ENCODE data around the gene E2F4. TPM values are rescaled to one million over a fixed set of nuclear protein-coding genes. Genes with fewer than 3 reads are reported as not detected.

E2F4 gene
- total RNA-seq, 1 experiment from 2014 or later, result 114 TPM

DNA sequence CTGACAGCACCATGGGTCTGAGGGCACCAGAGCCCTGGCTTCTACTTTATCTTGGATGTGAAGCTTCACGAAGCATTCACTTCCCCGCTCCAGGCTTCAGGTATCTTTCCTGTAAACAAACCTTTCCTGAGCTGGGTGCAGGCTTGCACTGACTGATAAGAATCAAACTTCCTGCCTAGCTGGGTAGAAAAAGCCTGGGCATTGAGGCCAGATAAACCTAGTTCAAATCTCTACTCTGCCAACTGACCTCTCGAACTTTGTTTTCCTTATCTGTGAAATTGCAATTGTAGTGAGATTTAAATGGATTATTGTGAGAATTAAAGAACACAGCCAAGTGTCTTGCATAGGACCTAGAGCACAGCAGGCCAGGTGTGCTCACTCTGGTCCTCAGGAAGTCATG lies 32.0 kb downstream of the E2F4 start:
- no TSS peak for BruUV-seq (replicated peaks)
- no peak overlapping the region for H3K4me3 ChIP-seq (replicated peaks in 1 of 2; ENCODE audit: low read depth in 1 of 2, low read length in 2 of 2)
- intact Hi-C loops (cut with micrococcal nuclease), result no loop called here
- no peak overlapping the region for H3K4me2 ChIP-seq (ENCODE audit: low read length)
- peaks cover 0 to 11% of the 10 kb centered on the region in 2 experiments; a peak in 1 of 4 replicates for H3K36me3 ChIP-seq (ENCODE audit: control insufficient read depth in 1 of 2, insufficient read depth in 2 of 2, low read length in 2 of 2)
- TF ChIP-seq YY1 (IDR thresholded peaks at IDR 0.05; ENCODE audit: extremely low read depth, insufficient replicate concordance, low read depth, low read length), result no peak
- TF ChIP-seq EGR1 (IDR thresholded peaks at IDR 0.05; ENCODE audit: low read depth), result no peak
- TF ChIP-seq SRF (IDR thresholded peaks at IDR 0.05; ENCODE audit: low read depth), result no peak
- no peak for TF ChIP-seq RAD21 (IDR thresholded peaks at IDR 0.05; ENCODE audit: low read depth)
- TF ChIP-seq EZH2 (IDR thresholded peaks at IDR 0.05), result no peak
- no peak for TF ChIP-seq SIN3A (IDR thresholded peaks at IDR 0.05; ENCODE audit: low read depth)
- TF ChIP-seq TCF7L2 (IDR thresholded peaks at IDR 0.05; ENCODE audit: borderline replicate concordance, extremely low read depth, insufficient read depth, insufficient read length), result no peak
- no peak for TF ChIP-seq POLR2A (IDR thresholded peaks at IDR 0.05; ENCODE audit: borderline replicate concordance, extremely low read depth, insufficient read depth, insufficient read length)
- TF ChIP-seq CEBPB (IDR thresholded peaks at IDR 0.05; ENCODE audit: low read depth), result no peak
- no peak for TF ChIP-seq EZH2phosphoT487 (IDR thresholded peaks at IDR 0.05; ENCODE audit: borderline replicate concordance)
- TF ChIP-seq, protein P1, sequence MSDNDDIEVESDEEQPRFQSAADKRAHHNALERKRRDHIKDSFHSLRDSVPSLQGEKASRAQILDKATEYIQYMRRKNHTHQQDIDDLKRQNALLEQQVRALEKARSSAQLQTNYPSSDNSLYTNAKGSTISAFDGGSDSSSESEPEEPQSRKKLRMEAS (IDR thresholded peaks at IDR 0.05), result no peak
- TF ChIP-seq, protein P2, sequence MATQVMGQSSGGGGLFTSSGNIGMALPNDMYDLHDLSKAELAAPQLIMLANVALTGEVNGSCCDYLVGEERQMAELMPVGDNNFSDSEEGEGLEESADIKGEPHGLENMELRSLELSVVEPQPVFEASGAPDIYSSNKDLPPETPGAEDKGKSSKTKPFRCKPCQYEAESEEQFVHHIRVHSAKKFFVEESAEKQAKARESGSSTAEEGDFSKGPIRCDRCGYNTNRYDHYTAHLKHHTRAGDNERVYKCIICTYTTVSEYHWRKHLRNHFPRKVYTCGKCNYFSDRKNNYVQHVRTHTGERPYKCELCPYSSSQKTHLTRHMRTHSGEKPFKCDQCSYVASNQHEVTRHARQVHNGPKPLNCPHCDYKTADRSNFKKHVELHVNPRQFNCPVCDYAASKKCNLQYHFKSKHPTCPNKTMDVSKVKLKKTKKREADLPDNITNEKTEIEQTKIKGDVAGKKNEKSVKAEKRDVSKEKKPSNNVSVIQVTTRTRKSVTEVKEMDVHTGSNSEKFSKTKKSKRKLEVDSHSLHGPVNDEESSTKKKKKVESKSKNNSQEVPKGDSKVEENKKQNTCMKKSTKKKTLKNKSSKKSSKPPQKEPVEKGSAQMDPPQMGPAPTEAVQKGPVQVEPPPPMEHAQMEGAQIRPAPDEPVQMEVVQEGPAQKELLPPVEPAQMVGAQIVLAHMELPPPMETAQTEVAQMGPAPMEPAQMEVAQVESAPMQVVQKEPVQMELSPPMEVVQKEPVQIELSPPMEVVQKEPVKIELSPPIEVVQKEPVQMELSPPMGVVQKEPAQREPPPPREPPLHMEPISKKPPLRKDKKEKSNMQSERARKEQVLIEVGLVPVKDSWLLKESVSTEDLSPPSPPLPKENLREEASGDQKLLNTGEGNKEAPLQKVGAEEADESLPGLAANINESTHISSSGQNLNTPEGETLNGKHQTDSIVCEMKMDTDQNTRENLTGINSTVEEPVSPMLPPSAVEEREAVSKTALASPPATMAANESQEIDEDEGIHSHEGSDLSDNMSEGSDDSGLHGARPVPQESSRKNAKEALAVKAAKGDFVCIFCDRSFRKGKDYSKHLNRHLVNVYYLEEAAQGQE (IDR thresholded peaks at IDR 0.05; ENCODE audit: low read depth), result no peak
- no peak for TF ChIP-seq ELF1 (IDR thresholded peaks at IDR 0.05; ENCODE audit: borderline replicate concordance, low read depth)
- TF ChIP-seq, protein P3, sequence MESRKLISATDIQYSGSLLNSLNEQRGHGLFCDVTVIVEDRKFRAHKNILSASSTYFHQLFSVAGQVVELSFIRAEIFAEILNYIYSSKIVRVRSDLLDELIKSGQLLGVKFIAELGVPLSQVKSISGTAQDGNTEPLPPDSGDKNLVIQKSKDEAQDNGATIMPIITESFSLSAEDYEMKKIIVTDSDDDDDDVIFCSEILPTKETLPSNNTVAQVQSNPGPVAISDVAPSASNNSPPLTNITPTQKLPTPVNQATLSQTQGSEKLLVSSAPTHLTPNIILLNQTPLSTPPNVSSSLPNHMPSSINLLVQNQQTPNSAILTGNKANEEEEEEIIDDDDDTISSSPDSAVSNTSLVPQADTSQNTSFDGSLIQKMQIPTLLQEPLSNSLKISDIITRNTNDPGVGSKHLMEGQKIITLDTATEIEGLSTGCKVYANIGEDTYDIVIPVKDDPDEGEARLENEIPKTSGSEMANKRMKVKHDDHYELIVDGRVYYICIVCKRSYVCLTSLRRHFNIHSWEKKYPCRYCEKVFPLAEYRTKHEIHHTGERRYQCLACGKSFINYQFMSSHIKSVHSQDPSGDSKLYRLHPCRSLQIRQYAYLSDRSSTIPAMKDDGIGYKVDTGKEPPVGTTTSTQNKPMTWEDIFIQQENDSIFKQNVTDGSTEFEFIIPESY (IDR thresholded peaks at IDR 0.05; ENCODE audit: extremely low read depth, insufficient replicate concordance, low read length), result no peak
- TF ChIP-seq CBX3 (IDR thresholded peaks at IDR 0.05; ENCODE audit: low read depth), result no peak
- TF ChIP-seq FOSL1 (IDR thresholded peaks at IDR 0.05; ENCODE audit: low read depth), result no peak
- TF ChIP-seq POLR2AphosphoS5 (IDR thresholded peaks at IDR 0.05; ENCODE audit: low read depth, low read length), result no peak
- TF ChIP-seq, protein P4, sequence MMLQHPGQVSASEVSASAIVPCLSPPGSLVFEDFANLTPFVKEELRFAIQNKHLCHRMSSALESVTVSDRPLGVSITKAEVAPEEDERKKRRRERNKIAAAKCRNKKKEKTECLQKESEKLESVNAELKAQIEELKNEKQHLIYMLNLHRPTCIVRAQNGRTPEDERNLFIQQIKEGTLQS (IDR thresholded peaks at IDR 0.05), result no peak
- no peak overlapping the region for H3K9ac ChIP-seq (ENCODE audit: low read length)
- ChIA-PET CTCF (no interaction called here), RAD21 (ENCODE audit: low non-redundant PET in 1 of 2, low total read pairs in 2 of 2, uncharacterized antibody in 2 of 2, unreplicated experiment in 2 of 2) (no interaction called here), POLR2A (no interaction called here)
- ATAC-seq, result no peak
- H3K27me3 ChIP-seq (ENCODE audit: insufficient read depth, low read length), result no peaks in the 10 kb centered on the region
- peaks cover 6 to 18% of the 10 kb centered on the region in 2 experiments; a peak in 3 of 4 replicates for H3K4me1 ChIP-seq (ENCODE audit: control insufficient read depth in 1 of 2, insufficient read depth in 2 of 2, low read length in 2 of 2)
- H3K27ac ChIP-seq (ENCODE audit: low read depth, low read length), result no peak overlapping the region
- peaks cover 18% of the 10 kb centered on the region for H3K79me2 ChIP-seq (ENCODE audit: insufficient read depth, low read length)
- no peak for DNase-seq (ENCODE audit: low read depth, low spot score)
- no peak overlapping the region for H2AFZ ChIP-seq (ENCODE audit: low read depth, low read length, poor library complexity, severe bottlenecking)
- H4K20me1 ChIP-seq (ENCODE audit: insufficient read depth), result no peaks in the 10 kb centered on the region
- no peaks in the 10 kb centered on the region for H3K9me3 ChIP-seq (ENCODE audit: control insufficient read depth in 1 of 2, insufficient read depth in 1 of 2, low read depth in 1 of 2, low read length in 2 of 2)
- no peaks in the 10 kb centered on the region for H3K9me2 ChIP-seq (ENCODE audit: insufficient read depth)

Data from HCT116 (cell line).